HG03039 (cell line): ENCODE data around the gene FBRSL1.

Experiments used
- ATAC-seq: cut with Tn5 transposase; IDR thresholded peaks from one replicate; pipeline ENCODE4 v1.9.1; 2021; ENCODE audit warnings: mild to moderate bottlenecking, moderate library complexity; ENCODE audit not compliant: unreplicated experiment

FBRSL1 gene

DNA sequence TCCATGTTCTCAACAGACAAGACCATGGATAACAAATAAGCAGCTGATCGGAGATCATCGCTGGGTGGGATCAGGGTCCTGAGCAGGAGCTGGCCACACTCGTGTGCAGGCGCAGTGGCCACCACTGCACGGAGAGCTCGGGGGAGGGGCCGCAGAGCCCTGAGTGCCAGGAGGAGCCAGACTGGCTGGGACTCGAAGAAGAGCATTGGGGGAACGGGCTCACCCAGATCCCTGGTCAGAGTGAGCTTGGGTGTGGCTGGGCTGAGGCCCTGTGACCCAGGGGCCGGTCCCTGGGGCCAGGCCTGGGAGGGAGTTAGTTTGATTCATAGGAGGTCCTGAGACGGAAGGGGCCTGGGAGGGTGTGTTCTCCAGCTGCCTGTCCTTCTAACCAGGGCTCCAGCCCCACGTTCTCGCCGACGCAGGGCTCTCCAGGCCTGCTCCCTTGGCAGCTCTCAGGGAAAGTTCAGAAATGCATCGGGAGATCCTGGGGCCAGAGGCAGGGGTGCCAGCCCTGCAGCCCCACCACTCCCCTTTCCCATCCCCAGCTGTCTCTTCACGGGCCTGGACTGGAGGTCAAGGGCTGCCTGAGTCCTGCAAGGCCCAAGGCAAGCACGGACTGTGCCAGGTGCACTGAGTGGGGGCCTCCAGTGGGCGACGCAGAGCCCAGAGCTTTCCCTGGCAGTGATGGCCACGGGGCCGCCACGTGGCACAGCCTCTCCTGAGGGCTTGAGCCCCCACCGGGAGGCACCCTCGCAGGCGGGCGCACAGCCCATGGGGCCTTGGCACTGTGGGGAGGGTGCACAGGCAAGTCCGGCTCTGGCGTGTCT lies 48.1 kb downstream of the FBRSL1 start:
- no peak for ATAC-seq

DNA sequence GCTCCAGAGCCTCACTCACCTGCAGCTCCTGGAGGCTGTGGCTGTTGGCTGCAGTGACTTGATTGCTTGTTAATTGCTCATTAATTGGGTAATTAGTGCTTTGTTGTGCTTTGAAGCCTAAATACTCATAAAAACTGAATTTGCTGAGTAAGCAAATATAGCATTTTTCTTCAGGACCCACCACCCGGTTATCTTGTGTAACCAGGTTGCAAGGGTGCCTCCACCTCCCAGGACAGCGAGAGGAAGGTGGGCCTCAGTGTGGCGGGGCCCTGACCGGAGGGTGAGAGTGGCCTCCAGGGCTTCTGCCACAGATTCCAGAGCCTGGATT lies 48.7 kb downstream of the FBRSL1 start:
- no peak for ATAC-seq

DNA sequence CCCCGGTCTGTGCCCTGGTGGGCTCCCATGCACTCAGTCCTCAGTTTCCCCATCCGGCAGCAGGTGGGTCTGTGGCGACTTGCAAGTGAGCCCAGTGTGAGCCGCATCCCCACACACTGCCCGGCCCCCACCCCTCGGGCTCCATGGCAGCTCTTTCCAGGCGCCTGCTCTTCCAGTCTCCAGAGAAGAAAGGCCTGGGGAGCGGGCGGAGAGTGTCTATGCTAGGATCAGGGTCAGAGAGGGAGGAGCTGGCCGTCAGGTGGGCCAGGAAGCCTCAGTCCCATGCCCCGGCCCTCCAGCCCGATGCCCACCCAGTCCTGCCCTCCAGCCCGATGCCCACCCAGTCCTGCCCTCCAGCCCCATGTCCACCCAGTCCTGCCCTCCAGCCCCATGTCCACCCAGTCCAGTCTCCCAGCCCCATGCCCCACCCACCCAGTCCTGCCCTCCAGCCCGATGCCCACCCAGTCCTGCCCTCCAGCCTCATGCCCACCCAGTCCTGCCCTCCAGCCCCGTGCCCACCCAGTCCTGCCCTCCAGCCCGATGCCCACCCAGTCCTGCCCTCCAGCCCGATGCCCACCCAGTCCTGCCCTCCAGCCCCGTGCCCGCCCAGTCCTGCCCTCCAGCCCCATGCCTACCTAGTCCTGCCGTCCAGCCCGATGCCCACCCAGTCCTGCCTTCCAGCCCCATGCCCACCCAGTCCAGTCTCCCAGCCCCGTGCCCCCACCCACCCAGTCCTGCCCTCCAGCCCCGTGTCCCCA lies 49.2 kb downstream of the FBRSL1 start:
- ATAC-seq: no peak

DNA sequence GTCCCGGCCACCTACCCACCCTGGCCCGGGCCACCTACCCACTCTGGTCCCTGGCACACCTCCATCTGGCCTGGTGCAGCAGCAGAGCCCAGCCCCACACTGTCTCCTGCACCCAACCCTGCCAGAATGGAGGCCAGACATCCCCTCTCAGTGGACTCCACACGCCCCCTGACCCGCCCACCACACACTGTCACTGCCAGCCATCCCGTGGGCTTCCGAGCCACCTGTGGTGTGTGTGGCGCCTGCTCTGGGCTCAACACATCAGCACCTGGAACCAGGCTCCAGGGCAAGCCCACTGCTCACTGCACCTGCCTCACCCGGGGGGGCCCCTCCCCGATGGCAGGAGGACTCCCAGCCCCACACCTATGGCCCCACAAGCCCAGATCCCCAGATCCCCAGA lies 50.5 kb downstream of the FBRSL1 start:
- no peak for ATAC-seq

DNA sequence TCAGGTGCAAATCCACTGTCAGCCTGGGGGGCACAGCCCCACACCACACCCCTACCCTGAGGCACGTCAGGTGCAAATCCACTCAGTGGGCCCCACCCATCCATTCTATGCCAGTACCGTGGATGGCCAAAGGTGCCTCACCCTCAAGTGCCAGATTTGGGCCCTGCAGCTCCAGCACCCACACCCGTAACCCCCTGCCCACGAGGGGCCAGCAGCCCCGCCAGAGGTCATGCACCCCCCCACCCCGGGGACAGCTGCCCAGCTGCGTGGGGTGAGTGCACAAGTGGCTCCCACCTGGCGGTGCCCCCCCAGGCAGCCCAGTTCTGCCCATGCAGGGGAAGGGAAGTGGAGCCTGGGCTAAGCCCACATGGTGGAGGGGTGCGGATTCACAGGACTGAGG lies 51.2 kb downstream of the FBRSL1 start:
- ATAC-seq: no peak

DNA sequence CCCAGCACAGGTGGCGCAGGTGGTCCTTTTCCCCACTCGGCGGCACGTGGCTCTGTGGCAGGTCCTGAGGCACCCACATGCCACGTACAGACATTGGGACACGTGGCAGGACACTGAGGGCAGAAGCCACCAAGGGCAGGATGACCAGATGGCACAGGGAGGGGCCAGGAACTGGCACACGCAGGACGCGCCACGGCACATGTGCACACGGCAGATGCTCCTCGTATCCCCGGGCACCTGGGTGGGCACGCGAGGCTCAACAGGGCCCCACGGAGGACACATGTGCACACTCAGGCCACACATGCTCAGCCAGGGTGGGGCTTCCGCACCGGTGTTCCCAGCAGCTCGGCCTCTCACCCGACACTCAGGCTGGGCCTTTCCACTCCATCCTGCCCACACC lies 52.0 kb downstream of the FBRSL1 start:
- ATAC-seq: no peak

DNA sequence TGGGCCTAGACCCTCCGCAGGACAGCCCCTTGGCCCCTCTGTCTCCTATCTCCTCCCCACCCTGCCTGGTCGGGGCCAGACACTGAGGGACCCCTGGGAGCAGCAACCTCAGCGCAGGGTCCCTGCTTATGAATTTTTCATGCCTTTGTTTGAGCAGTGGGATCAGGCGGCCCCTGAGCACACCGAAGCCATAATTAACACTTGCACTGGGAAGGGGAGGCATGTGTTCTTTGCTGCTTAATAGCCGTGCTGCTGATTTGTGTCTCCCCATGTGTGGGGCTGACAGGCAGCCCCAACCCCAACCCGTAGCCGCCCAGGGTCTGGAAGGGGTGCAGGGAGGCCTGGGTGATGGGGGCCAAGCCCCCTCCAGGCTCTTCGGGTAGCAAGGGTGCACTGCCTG lies 52.7 kb downstream of the FBRSL1 start:
- no peak for ATAC-seq

DNA sequence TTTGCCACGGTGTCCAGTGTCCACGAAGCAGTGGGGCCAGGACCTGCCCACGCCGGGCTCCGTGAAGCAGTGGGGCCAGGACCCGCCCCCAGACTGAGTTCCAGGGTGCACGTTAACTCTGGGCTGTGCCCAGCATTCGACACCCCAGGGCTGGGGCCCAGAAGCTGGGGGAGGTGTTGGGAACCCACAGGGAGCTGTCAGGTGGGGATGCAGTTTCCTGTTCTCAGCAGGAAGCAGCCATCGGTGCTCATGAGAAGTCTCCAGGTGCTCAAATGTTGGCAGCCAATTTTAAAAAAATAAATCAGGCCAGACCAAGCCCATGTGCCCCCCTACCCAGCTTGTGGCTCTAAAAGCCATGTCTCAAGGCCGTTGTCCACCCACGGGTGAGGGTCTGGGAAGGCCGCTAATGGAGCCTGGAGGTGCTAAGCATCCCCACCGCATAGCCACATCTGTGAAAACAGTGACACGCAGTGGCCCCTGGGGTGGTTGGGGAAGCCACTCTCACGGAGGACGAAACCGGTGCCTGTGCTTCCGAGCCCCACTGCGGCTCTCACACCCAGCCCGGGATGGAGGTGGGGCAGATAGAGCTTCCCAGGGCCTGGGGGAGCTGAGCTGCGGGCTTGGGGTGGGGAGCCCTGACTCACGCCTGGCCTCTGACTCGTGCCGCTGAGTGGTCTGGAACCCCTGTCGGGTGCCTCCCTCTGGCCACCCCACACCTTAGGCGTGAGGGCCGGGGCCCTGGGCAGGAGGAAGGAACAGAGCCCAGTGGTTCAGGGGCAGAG lies 53.5 kb downstream of the FBRSL1 start:
- ATAC-seq: no peak

DNA sequence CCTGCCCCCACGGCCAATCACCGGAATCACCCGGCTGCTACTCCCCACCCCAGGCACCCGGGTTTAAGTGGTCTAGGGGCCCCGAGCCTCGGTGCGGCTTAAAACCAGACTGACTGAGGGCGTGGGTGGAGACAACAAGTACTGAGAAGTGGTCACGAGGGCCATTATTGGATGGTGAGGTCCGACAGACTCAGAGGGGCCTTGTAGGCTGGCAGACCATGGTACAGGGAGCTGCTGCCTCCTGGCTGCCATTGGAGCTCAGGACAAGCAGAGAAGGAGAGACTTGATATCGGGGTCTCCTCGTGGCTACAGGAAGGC lies 54.1 kb downstream of the FBRSL1 start:
- no peak for ATAC-seq

DNA sequence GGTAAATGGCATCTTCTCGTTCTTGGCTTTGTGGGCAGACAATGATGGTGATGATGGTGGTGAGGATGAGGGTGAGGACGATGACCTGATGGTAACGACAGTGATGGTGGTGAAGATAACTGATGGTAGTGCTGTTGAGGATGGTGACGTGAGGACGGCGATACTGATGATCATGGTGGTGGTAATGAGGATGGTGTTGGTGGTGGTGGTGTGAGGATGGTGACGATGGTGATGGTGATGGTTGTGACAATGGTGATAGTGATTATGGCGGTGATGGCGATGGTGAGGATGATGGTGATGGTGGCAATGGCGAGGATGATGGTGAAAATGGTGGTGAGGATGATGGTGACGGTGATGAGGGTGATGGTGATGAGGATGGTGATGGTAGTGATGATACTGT lies 54.5 kb downstream of the FBRSL1 start:
- no peak for ATAC-seq

DNA sequence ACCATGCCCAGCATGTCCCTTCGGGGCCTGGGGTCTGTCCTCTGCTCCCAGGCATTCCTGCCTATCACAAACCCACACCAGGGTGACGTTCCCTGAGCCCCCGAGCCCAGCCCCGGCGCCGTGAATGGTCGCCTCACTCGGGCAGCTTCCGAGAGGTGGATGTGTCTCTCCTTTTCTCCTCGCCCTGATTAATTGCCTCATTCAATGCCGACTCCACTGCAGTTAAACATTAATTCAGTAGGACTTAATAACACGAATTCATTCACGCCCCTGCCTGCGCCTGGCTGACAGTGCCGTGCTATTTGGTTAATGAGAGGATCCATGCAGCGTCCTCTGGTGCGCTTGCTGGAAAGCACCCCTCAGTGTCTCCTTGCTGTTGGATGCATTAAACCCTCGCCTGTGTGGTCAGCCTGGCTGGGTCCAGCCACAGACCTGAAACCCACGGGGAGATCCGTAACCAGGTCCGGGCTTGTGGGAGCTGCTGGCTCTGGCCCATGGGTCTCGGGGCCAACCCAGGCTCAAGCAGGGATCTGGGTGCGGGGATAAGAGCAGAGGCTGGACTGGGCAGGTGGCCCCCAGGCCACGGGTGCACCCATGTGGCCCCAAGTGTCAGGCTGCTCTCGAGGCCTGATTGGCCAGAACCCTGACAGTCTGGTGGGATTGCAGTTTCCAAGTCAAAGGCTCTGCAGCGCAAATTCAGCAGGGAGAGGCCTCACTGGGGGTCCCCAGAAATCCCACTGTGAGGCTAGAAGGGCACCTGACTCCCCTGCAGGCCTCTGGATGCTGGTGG lies 55.4 kb downstream of the FBRSL1 start:
- ATAC-seq: no peak

DNA sequence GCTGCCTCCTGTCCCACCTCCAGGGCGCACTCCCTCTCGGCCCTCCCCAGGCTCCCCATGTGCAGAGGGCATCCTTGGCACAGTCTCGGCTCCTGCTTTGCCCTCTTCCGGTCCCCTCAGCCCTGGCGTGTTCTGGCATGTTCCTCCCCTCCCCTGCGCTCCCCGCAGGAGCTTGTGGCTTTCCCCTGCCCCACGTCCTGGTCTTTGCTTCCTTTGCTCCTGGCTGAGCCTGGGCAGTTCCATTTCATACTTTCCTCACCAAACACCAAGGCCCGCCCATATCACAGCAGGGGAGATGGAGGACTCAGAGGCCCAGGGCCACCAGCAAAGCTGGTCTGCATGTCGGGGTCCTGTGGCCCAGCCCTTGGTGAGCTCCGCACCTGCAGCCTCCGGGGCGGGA lies 56.0 kb downstream of the FBRSL1 start:
- ATAC-seq: no peak

DNA sequence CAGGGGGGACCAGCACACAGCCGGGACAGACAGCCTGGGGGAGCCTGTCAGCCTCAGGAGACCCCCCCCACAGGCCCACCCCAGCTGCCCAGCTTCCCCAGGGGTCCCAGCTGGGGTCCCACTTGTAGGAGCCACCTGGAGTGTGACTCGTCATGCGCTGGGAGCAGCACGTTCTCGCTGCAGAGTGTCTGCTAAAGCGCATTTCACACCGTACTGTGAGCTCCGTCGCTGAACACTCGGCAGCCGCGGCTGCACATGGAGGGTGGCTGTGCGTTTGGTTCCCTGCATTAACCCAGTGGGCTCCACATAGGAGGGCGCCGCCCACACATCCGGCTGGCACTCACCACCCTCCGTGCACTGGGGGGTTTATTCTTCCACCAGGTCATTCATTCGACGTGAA lies 56.7 kb downstream of the FBRSL1 start:
- ATAC-seq: no peak

DNA sequence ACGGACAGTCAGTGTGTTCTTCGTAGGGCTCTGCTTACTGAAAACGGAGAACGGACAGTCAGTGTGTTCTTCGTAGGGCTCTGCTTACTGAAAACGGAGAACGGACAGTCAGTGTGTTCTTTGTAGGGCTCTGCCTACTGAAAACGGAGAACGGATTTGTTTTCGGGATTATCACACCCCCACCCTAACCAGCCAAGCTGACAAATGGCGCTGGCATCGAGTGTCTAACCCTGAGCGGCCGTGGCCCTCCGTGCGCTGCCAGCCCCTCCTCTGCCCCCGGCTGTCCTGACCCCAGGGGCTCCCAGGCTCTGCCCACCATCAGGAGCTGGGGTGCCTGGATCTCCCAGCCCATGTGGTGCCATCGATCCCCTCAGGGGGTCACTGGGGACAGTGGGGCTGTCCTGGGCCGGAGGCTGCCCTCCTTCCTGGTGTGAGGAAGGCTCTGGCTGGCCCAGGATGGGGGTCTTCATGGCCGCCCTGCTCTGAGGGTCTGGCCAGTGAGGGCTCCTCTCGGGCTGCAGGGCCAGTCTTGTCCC lies 57.3 kb downstream of the FBRSL1 start:
- ATAC-seq: no peak

DNA sequence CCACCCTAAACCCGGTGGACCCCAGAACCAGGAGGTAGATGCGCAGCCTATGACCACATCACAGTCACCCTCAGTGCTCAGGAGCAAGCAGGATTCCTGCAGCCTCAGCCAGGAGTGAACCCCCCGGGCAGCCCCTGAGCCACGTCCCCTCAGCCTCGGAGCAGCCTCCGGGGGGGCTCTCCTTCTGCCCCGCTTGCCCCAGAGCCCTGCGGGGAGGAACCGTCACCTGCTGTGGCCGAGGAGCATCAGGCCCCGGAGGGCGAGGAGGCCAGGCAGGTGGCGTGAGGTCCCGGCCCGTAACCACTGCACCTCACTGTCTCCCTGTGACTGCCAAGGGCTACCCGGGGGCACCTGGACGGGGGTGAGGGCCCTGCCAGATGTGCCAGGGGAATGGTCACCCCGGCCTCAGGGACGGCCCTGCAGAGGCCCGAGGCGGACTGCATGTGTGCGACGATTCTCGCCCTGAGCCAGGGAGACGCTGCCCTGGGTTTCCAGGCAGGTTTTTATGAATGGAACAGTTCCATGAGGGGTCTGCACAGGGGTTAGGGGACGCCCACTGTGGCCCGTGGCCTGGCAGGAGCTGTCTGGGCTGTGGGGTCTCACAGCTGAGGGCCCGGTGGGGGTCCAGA lies 58.6 kb downstream of the FBRSL1 start:
- no peak for ATAC-seq

DNA sequence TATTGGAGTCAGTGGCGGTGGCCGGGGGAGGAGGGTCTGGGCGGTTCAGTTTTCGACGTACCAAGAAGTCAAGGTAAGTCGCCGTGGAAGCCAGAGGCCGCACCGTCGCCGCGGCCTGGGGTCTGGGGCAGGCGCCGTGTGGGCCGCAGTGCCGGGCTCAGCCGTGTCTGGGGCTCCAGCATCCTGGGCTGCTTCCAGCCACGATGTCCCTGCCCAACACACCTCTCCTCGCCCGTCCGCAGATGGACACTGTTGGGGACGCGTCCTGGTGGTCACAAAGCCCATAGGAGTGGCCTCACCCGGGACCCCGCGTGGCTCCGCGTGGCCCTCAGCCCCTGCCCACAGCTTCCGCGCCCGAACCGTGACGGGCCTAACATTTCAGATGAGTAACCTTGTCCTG lies 59.1 kb downstream of the FBRSL1 start:
- ATAC-seq: no peak

DNA sequence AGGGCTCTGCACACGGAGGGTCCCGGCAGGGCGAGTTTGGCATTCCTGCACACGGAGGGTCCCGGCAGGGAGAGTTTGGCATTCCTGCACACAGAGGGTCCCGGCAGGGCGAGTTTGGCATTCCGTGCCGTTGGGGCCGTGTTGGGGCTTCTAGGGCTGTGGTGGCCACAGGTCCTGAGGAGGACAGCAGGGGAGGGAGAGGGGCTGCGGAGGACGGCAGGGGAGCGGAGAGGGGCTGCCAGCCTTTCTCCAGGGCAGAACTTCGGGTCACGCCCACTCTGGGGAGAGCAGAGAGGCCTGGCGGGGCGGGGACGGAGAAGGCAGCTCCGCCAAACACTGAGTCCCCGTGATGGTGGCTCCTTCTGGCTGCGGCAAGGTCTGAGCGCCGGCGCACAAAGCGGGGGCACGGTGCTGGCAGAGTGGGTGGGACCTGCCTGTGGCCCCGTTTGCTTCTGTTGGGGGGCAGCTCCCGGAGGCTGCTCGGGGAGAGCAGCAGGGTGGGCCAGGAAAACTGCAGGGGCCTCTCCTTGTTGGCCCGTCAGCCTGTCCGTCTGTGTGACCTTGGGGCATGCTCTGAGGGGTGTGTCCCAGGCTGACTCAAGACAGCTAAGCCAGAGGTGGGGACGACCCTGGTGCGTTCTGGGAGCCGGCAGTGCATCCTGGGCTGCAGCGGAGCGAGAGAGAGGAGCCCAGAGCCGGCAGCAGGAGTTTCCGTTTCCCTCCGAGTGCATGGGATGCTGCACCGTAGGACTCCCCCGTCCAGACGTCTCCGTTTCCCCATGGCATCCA lies 60.3 kb downstream of the FBRSL1 start:
- no peak for ATAC-seq

DNA sequence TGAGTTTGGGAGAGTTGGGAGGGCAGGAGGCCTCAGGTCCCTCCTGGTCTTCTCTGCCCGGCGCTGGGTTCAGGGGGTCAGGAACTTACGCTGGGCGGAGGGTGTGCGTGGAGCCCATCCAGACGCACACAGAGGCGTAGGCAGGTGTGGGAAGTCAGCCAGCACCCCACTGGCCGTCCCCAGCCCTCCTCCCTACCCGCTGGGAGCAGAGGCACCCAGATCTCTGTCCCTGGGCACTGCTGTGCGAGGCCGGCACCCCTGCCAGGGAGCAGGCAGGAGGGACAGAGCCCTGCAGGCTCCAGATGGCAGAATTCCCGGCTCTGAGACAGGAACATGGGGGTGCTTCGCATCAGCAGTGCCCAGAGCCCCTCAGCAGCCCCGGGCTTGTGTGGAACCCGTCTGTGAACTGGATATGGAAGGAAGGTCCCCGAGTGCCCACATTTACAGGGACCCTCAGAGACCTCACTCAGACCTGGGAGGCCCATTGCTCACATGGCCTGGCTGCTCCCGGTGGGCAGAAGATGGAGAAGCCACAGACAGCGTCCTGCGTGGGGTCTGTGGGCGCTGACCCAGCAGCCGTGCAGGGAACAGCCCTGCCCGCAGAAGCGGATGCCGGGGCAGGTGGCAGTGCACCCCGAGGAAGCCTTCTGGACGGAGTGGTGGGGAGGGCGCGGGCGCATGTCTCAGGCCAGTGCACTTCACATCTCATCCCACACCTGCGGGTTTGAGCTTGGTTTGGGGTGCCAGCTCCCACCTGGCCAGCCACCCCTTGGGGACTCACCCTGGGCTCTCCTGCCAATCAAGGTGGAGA lies 61.1 kb downstream of the FBRSL1 start:
- ATAC-seq: no peak

DNA sequence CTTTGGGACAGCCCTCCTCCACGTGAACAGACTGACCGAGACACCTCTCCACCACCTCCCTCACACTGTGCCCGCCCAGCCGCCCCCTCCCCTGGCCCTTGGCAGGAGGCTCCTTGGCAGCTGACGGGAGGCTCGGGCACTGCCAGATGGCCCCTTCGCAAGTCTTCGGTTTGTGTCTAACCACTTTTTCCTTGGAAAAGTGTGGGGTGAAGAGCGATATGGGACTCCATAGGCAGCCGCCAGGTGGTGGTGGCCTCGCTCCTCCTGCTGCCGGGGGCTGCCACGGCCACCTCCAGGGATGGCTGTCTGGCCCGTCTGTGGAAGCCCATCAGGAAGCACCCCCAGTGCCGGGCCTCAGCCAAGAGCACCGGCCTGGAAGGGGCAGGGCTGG lies 61.7 kb downstream of the FBRSL1 start:
- no peak for ATAC-seq
